KOPT-K1 (cell line): ENCODE results near the gene RNF26.

Experiments used
- H3K27ac ChIP-seq: fragments of 200-600 bp; sonication (generic); 2 replicates; pipeline ENCODE4 v1.5.1; 2016; ENCODE audit warnings: antibody characterized with exemption, mild to moderate bottlenecking, low read depth, low read length; ENCODE audit not compliant: poor library complexity, severe bottlenecking
- H3K36me3 ChIP-seq: fragments of 200-600 bp; sonication (generic); 2 replicates; pipeline ENCODE4 v1.5.1; 2017; ENCODE audit warnings: antibody characterized with exemption, mild to moderate bottlenecking, low read length, moderate library complexity; ENCODE audit not compliant: insufficient read depth
- H3K9me3 ChIP-seq: fragments of 200-600 bp; sonication (generic); 2 replicates; pipeline ENCODE4 v1.5.1; 2017; ENCODE audit warnings: antibody characterized with exemption, low read length, mild to moderate bottlenecking; ENCODE audit not compliant: insufficient read depth, poor library complexity, severe bottlenecking

RNF26 gene

DNA sequence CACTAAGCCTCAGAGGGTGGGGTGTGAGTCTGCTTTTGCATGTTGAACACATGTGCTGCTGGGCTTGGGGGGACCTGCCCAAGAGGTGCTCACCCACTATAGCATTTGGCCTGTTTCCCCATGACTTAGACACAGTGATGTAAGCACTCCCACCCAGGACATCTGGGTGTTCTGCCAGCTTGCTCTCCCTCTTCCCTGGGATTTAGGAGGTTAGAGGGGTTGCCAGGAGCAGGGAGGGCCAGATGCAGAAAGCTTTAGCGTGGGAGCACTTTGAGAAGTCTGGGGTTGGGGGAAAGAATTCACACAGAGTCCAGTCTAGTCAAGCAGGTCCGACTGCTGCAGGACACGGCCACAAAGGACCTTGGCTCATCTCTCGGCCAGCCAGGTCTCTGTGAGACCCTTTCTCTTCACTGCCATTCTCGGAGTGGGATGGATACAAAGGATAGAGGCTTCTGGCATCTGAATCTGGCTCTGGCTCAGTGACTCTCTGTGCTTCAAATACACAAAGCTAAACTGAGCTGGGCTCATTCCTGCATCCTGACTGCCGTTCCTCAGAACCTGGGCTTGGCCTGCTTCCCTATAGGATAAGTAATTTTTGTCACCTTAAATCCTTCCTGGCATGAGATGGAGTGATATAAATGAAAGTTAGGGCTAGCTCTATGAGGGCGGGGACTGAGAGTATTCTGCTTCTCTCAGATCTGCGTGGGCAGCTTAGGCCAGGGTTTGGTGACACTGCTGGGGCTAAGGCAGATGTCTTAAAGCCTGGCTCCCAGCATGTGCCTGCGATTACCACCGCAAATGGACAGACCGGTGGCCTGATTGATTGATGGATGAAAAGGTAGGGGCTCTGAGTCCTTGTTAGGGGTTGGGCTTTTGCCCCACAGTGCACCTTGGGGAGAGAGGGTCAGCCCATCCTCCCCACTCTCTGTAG is 32.6 kb downstream of the RNF26 start:
- no peak overlapping the region for H3K27ac ChIP-seq
- no peaks in the 10 kb centered on the region for H3K36me3 ChIP-seq
- no peaks in the 10 kb centered on the region for H3K9me3 ChIP-seq

DNA sequence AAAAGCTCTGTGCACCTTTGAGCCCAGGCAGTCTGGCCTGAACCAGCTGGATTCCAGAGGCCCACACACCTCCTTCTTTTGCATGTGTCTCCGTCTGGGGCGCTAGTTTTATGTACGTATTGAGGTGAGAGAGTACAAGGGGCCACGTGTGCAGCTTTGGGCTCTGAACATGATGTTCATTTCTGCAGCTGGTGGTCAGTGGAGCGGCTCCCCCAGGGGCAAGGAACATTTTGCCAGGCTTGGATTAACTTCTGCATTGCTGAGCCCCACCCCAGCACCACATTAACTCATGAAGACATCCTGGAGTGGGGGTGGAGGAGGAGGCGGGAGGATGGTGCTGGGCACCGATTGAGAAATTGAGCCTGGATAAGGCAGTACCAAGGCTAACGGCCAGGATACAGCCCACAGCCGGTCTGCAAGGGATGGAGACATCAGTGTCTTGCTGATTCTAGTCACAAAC is 33.4 kb downstream of the RNF26 start:
- H3K27ac ChIP-seq: no peak overlapping the region
- H3K36me3 ChIP-seq: no peaks in the 10 kb centered on the region
- no peaks in the 10 kb centered on the region for H3K9me3 ChIP-seq

DNA sequence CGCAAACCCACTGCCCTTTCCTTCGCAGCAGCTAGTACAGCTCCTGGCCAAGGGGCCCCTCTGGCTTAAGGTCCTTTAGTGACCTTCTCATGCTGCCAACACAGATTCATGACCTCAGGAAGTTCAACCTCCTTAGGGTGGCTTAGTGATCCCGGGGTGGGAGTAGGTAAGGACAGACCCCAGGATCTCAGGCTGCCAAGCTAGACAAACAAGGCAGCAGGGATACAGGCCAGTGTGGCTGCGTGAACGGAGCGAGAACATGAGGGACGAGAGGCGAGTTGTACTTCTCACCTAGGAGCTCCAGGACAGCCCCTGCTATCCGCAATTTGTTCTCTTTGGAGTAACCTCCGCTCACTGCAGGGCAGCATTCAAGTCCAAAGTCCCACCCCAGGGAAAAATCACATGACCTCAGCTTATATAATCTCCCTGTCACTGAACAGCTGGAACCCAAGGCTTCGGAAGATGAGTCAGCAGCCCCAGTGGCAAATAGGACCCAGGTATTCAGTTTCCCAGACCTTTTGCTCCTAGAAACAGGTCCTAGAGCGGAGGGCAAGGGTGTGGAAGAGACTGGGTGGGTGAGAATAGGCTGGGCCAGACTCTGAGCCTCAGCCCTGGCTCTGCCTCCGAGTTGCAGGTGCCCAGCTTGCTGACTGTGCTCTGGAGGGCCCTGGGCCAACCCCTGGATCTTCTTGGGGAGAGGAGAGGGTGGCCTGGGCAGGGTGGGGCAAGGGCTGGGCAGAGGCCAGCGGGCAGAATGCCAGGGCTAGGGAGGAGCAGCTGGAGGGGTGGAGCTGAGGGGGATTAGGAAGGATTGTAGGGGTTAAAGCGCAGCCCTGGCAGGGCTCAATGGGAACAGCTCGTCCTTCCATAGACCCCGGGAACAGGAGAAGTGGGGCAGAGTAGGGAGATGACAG is 34.1 kb downstream of the RNF26 start:
- Histone ChIP-seq H3K36me3 (no peaks in the 10 kb centered on the region), H3K27ac (no peak overlapping the region), H3K9me3 (no peaks in the 10 kb centered on the region)

DNA sequence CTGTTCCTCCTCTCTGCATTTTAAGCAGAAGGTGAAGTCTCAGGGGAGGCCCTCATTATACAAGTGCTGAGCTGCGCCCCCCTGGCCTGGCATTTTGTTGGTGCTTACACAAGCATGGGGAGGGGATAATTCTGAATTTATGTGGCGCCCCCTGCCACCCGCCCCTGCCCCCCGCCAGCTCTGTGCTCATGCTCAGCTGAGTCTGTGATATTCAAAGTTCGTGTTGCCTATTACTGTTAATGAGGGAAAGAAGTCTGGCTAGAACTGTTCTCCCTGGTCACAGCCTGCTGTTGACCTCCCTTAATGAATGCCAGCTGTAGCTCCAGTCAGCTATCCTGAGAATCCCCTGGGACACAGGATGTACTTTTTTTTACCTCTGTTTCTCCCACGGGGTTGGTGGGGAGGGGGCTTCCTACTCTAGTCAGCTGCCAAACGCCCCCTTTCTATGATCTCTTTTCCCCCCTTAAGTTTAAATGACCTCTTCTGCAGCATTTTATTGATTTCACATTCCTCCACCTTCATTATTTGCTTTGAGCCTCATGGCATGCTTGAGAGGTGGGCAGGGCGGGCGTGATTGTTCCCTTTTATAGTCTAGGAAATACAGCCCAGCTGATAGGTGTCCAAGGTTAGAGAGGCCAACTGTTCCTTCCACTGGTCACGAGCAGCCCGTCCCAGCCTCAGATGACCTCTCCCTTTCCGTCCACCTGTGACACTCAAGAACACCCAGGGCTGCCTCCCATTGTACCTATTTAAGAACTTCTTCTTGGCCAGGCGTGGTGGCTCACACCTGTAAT is 35.0 kb downstream of the RNF26 start:
- Histone ChIP-seq H3K27ac (no peak overlapping the region), H3K36me3 (no peaks in the 10 kb centered on the region), H3K9me3 (no peaks in the 10 kb centered on the region)

DNA sequence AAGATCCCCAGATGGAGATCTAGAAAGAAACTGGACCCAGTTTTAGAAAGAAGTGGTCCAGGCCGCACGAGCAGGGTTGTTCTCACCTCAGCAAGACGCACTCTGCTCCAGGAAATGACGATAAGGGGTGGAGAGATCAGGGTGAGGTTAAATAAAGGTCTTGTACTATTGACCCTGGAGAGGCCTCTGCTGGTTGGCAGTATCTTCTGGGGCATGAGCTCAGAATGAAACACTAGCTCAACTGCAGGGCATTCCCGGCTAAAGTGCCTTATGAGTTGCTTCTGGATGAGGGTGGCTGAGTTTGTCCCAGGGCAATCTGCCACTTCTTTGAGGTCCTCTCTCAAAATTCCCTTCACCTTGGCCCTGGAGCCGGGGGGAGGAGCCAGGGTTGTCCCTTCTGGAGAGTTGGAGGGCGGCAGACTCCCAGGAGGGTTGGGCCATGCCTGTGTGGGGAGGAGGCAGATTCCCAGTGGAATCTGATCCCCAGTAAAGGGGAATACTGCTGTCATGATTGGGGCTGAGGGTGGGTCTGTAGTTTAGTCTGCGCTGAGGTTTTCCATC is 36.2 kb downstream of the RNF26 start:
- H3K36me3 ChIP-seq: no peaks in the 10 kb centered on the region
- no peak overlapping the region for H3K27ac ChIP-seq
- H3K9me3 ChIP-seq: no peaks in the 10 kb centered on the region

DNA sequence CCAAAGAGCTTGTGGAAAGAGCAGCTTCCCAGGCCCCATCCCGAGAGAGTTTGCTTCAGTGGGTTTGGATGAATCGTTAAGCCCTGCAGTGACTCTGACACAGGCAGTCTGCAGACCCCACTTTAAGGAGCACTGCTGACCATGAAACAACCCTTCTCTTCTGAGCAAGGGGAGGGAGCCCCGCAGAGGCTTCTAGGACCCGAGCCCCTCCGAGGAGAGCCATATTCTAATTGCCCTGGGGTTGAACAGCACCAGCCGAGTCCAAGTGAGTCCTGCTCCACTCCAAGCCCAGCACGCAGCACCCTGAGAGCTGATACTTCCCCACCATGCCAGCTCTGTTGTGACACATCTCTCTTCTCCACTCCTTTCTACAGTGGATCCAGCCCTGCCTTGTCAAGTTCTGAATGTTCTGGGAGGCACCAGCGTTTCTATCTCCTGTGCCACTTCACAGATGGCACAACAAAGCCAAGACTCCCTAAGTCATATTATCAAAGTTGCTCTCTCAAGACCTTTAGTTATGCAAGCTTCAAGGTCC is 36.8 kb downstream of the RNF26 start:
- Histone ChIP-seq H3K9me3 (no peaks in the 10 kb centered on the region), H3K36me3 (no peaks in the 10 kb centered on the region), H3K27ac (no peak overlapping the region)

DNA sequence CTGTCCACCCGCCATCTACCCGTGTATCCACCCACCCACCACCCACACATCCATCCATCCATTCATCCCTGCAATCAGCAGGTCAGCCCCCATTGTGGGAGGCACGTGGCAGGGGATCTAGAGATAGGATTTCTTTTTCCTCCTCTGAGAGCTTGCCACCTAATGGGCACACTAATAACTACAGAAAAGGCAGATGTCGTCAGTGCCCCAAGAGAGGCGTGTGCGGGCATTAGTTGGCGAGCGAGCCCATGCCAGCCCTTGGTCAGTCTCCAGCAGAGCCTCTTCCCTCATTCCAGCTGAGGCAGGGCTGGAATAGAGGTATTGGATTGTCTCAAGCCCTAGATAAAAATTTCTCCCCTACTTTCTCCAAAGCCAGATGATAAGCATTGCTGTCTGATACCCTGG is 37.5 kb downstream of the RNF26 start:
- Histone ChIP-seq H3K9me3 (no peaks in the 10 kb centered on the region), H3K36me3 (no peaks in the 10 kb centered on the region), H3K27ac (no peak overlapping the region)

DNA sequence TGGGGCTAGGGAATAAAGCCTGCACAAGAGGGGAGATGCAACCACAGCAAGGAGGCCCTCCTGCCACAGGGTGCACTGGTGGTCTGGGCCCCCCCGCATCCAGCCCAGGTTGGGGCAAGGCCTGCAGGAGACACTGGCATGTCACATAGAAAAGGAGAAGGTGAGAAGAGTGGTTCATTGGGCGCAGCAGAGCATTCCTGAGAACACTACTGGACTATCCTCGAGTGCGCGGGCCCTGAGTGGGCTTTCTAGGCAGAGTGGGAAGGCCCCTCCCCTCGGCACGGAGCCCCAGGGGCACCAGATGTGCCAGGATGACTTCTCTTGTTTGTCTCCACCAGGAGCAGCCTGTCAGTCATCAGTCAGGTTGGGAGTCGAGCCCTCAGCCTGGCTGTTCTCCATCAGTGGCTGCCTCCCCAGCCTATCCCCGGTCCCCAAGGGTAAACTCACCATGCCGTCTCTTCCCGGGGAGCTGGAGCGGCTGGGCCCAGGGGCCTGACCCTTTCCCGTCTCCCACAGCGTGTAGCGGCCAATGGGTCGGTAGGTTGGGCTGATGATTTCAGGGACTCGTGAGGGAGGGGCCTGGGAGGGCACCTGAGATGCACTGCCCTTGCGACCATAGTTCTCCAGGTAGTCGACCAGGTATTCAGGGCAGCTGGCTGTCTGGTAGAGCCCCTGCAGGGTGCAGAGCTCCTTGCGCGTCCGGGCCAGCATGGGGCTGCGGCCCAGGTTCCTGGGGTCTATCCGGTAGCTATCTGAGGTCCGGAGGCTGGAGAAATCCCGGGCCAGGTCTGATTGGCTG is 38.1 kb downstream of the RNF26 start:
- no peak overlapping the region for H3K27ac ChIP-seq
- no peaks in the 10 kb centered on the region for H3K9me3 ChIP-seq
- no peaks in the 10 kb centered on the region for H3K36me3 ChIP-seq

DNA sequence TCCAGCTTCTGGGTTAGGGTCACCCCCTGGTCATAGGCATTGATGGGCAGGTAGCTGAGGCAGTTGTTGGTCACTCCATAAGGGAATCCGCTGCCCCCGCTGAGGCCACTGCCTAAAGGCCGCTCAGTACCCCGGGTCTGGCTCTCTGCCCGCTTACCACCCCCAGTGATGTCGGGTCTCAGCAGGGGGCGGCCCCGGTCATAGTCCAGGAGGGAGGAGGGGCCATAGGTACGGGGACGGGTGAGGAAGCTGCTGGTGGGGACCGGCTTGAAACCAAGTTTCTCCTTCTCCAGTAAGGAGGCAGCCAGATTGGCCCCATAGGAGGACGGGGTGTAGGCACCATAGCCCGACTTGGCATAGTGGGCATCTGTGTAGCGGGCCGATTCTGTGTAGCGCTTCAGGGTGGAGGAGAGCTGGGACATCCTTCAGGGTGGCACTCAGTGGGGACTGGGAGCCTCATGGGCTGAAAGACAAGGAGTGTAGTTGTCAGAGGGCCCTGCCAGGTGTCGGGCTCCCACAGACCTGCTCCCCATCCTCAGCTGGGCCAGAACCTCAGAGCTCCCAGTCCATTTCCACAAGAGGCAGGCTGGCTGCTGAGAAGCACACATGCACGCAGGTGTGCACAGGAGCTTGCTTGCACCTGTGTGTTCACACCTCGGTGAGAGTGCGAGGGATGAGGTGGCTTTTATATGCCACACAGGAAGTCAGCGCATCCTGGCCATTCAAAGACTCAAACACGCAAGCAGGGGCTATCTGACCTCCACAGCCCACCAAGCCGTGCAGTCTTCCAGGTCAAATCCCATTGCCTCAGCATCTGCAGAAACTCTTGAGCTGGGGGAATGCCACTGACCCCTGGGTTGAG is 39.0 kb downstream of the RNF26 start:
- Histone ChIP-seq H3K9me3 (no peaks in the 10 kb centered on the region), H3K27ac (no peak overlapping the region), H3K36me3 (no peaks in the 10 kb centered on the region)

DNA sequence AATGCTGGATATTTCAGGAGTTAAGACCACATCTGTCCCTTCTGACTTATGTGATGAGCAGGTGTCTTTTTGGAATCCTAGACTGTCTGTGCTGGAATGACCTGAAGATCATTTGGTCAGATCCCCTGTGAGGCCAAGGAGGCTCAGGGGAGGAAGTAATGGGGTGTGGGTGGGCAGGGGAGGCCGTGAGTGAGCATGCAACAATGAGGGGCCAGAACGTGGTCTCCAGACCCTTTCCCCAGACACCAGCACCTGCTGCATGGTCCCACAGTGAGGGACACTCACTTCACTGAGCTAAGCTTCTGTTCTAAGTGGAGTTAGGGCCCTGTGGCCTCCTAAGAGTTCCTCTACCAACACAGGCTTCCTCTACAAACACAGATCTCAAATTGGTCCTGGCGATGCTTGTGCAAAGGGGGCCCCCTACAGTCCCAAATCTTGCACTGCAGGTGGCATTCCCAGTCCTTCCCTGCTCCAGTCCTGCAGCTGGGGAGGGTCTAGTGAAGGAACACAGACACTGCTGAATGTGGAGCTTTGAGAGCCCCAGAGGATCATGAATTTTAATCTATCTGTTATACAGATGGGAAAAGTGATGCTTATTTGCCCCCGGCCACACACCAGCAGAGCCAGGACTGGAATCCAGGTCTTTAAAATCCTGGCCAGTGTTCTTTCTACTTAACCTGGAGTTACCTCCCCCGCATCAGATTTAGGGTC is 39.7 kb downstream of the RNF26 start:
- Histone ChIP-seq H3K36me3 (no peaks in the 10 kb centered on the region), H3K9me3 (no peaks in the 10 kb centered on the region), H3K27ac (no peak overlapping the region)

DNA sequence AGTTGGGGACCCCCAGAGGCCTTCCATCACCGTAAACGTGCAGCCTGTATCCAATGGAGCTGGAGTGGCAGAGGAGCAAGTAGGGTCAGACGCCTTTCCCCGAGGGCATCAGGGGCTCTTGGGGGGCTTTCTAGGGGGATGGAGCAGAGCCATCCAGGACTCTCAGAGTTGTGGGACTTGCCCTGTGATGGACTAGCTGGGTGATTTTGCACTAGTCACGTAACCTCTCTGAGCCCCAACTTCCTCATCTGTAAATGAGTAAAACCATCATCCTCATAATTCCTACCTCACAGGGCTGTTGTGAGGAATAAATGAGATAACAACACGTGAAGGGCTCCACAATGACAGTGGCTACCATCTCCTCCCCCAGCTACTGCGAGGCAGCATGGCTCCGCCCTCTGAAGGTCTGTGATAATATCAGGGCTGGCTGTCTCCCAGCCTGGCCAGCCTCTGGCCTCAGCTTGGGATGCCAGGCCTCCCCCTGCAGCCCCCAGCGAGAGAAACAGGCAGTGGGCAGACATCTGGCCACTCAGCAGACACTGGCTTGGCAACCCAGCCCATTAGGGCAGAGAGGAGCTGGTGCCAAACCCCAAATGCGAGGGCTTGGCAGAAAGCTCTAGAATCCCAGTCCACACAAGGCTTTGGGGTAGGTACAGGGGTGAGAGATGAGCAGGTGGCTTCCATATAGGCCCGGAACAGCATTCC is 40.5 kb downstream of the RNF26 start:
- no peak overlapping the region for H3K27ac ChIP-seq
- H3K9me3 ChIP-seq: no peaks in the 10 kb centered on the region

More for the DNA sequence above, 40.5 kb downstream of the RNF26 start:
- H3K36me3 ChIP-seq: no peaks in the 10 kb centered on the region
